ACHN (cell line): Measurements from ENCODE around the gene SUPT3H.

Experiments used
- DNase-seq: peaks from one replicate; pipeline ENCODE4 v3.0.0-alpha.2; 2015
- in situ Hi-C: cut with HindIII; loops from 2 replicates; pipeline ENCODE4 v1.10.0; 2017; ENCODE audit warnings: low sequenced_read_pairs, low pct_ligation_motif_present, low pct_unique_long_range_greater_than_20kb

The SUPT3H gene

GRCh38 chr6:45003961-45004360 is 373.8 kb downstream of the SUPT3H start:
- in situ Hi-C loops: no loop called here
- no peak for DNase-seq

GRCh38 chr6:45003387-45003786 is 374.3 kb downstream of the SUPT3H start:
- no peak for DNase-seq
- in situ Hi-C loops: no loop called here

GRCh38 chr6:45002390-45003105 is 375.2 kb downstream of the SUPT3H start:
- in situ Hi-C loops: no loop called here

GRCh38 chr6:45001663-45002062 is 376.1 kb downstream of the SUPT3H start:
- in situ Hi-C loops: no loop called here
- no peak for DNase-seq

More at GRCh38 chr6:45002390-45003105, 375.2 kb downstream of the SUPT3H start:
- no peak for DNase-seq

GRCh38 chr6:45000833-45001232 is 376.9 kb downstream of the SUPT3H start:
- no peak for DNase-seq
- in situ Hi-C loops: no loop called here

- in situ Hi-C loops: no loop called here
- DNase-seq: no peak
Observed at GRCh38 chr6:44999066-44999465, 378.7 kb downstream of the SUPT3H start.

GRCh38 chr6:44995486-44996132 is 382.1 kb downstream of the SUPT3H start:
- DNase-seq: no peak
- in situ Hi-C loops: no loop called here

- DNase-seq: no peak
- in situ Hi-C loops: no loop called here
Observed at GRCh38 chr6:44989391-44989790, 388.3 kb downstream of the SUPT3H start.

- in situ Hi-C loops: no loop called here
- no peak for DNase-seq
Observed at GRCh38 chr6:44985006-44985405, 392.7 kb downstream of the SUPT3H start.

GRCh38 chr6:44983467-44984365 is 394.0 kb downstream of the SUPT3H start:
- no peak for DNase-seq
- in situ Hi-C loops: no loop called here

GRCh38 chr6:44980841-44981240 is 396.9 kb downstream of the SUPT3H start:
- DNase-seq: no peak

GRCh38 chr6:44976677-44977641 is 400.8 kb downstream of the SUPT3H start:
- no peak for DNase-seq
- in situ Hi-C loops: no loop called here

More at GRCh38 chr6:44980841-44981240, 396.9 kb downstream of the SUPT3H start:
- in situ Hi-C loops: no loop called here

- in situ Hi-C loops: no loop called here
- DNase-seq: no peak
Observed at GRCh38 chr6:44974511-44974910, 403.2 kb downstream of the SUPT3H start.

- in situ Hi-C loops: no loop called here
- no peak for DNase-seq
Observed at GRCh38 chr6:44972709-44973108, 405.0 kb downstream of the SUPT3H start.

- DNase-seq: no peak
- in situ Hi-C loops: no loop called here
Observed at GRCh38 chr6:44969446-44970185, 408.1 kb downstream of the SUPT3H start.

GRCh38 chr6:44967481-44967880 is 410.3 kb downstream of the SUPT3H start:
- in situ Hi-C loops: no loop called here
- no peak for DNase-seq

- in situ Hi-C loops: no loop called here
- peak; percentile 10 for DNase-seq
Observed at GRCh38 chr6:44966449-44967092, 411.2 kb downstream of the SUPT3H start.
